CD14-positive monocyte (primary cell): Measurements from ENCODE around the gene LYRM2. TPM values are rescaled to one million over a fixed set of nuclear protein-coding genes. Genes with fewer than 3 reads are reported as not detected.

ENCODE experiments used
- DNase-seq, 3 donors: peaks; one replicate each; pipeline ENCODE4 v3.0.0-alpha.2; 2011 to 2022
- H2AFZ ChIP-seq: 2 replicates; pipeline ENCODE4 v1.6.0; 2012; ENCODE audit warnings: mild to moderate bottlenecking, low read depth, low read length, inconsistent platforms; ENCODE audit not compliant: insufficient read depth, poor library complexity, severe bottlenecking
- H3K27ac ChIP-seq, 2 donors: 1 replicate in 1 of 2; 2 replicates in 1 of 2; pipeline ENCODE4 v1.5.1; 2012 to 2013; ENCODE audit warnings: low read length in 2 of 2, control low read depth in 1 of 2, inconsistent platforms in 1 of 2, low read depth in 1 of 2, mild to moderate bottlenecking in 1 of 2
- H3K27me3 ChIP-seq, 2 donors: one replicate each; pipeline versions ENCODE4 v1.6.0 to v1.6.1; 2011 to 2013; ENCODE audit warnings: low read length in 2 of 2; ENCODE audit not compliant: control insufficient read depth in 2 of 2, insufficient read depth in 2 of 2
- H3K36me3 ChIP-seq, 2 donors: replicated peaks in 1 of 2; 1 replicate in 1 of 2; 2 replicates in 1 of 2; pipeline versions ENCODE4 v1.5.1 to v1.6.1; 2012 to 2013; ENCODE audit warnings: low read length in 2 of 2, control low read depth in 1 of 2, inconsistent platforms in 1 of 2, mild to moderate bottlenecking in 1 of 2; ENCODE audit not compliant: insufficient read depth in 2 of 2, control insufficient read depth in 1 of 2
- H3K4me1 ChIP-seq, 2 donors: 1 replicate in 1 of 2; 2 replicates in 1 of 2; pipeline versions ENCODE4 v1.5.1 to v1.6.1; 2012 to 2013; ENCODE audit warnings: low read length in 2 of 2, control low read depth in 1 of 2, inconsistent platforms in 1 of 2, mild to moderate bottlenecking in 1 of 2, moderate library complexity in 1 of 2; ENCODE audit not compliant: insufficient read depth in 2 of 2, control insufficient read depth in 1 of 2
- H3K4me2 ChIP-seq: replicated peaks from 2 replicates; pipeline ENCODE3; 2012; ENCODE audit warnings: low read length, moderate library complexity, mild to moderate bottlenecking; ENCODE audit not compliant: poor library complexity, severe bottlenecking; ENCODE audit errors: extremely low read depth
- H3K4me3 ChIP-seq, 3 experiments: fragments of 200-600 bp in 1 of 3; sonication (generic) in 1 of 3; replicated peaks in 1 of 3; 1 replicate in 2 of 3; 2 replicates in 1 of 3; pipeline ENCODE4 v1.5.1; 2011 to 2013; ENCODE audit warnings: low read length in 3 of 3, mild to moderate bottlenecking in 3 of 3, control low read depth in 2 of 3, low read depth in 2 of 3, inconsistent platforms in 1 of 3, moderate library complexity in 1 of 3
- H3K79me2 ChIP-seq: 2 replicates; pipeline ENCODE4 v1.6.0; 2012; ENCODE audit warnings: mild to moderate bottlenecking, control low read depth, inconsistent platforms, low read length, moderate library complexity; ENCODE audit not compliant: insufficient read depth
- H3K9ac ChIP-seq: 2 replicates; pipeline ENCODE4 v1.6.0; 2017; ENCODE audit warnings: low read length, mild to moderate bottlenecking; ENCODE audit not compliant: insufficient read depth, poor library complexity, severe bottlenecking
- H3K9me3 ChIP-seq, 2 donors: replicated peaks in 1 of 2; 1 replicate in 1 of 2; 2 replicates in 1 of 2; pipeline versions ENCODE4 v1.5.1 to v1.6.1; 2012 to 2013; ENCODE audit warnings: low read length in 2 of 2, control low read depth in 1 of 2; ENCODE audit not compliant: control insufficient read depth in 1 of 2, insufficient read depth in 1 of 2
- H4K20me1 ChIP-seq: 2 replicates; pipeline ENCODE4 v1.6.0; 2012; ENCODE audit warnings: mild to moderate bottlenecking, low read length, control low read depth, moderate library complexity; ENCODE audit not compliant: insufficient read depth
- H3K27ac Mint-ChIP-seq, 7 donors: one replicate each; pipeline ENCODE4 v1.8.0; 2020; ENCODE audit warnings: mild to moderate bottlenecking in 7 of 7, mixed read lengths in 7 of 7, moderate library complexity in 6 of 7, inconsistent platforms in 2 of 7
- H3K27me3 Mint-ChIP-seq, 3 donors: one replicate each; pipeline ENCODE4 v1.8.0; 2021 to 2022; ENCODE audit warnings: low read depth in 3 of 3, mild to moderate bottlenecking in 3 of 3, mixed read lengths in 3 of 3, moderate library complexity in 3 of 3, inconsistent platforms in 1 of 3
- H3K36me3 Mint-ChIP-seq, 2 donors: one replicate each; pipeline ENCODE4 v1.8.0; 2020; ENCODE audit warnings: mixed read lengths in 2 of 2, inconsistent platforms in 1 of 2, mild to moderate bottlenecking in 1 of 2
- H3K4me1 Mint-ChIP-seq: one replicate; pipeline ENCODE4 v1.8.0; 2020; ENCODE audit warnings: mild to moderate bottlenecking, mixed read lengths
- H3K4me3 Mint-ChIP-seq, 2 donors: one replicate each; pipeline ENCODE4 v1.8.0; 2020; ENCODE audit warnings: mild to moderate bottlenecking in 2 of 2, mixed read lengths in 2 of 2, moderate library complexity in 1 of 2
- H3K9me3 Mint-ChIP-seq, 7 donors: one replicate each; pipeline ENCODE4 v1.8.0; 2020 to 2022; ENCODE audit warnings: mixed read lengths in 7 of 7, mild to moderate bottlenecking in 6 of 7, moderate library complexity in 6 of 7, inconsistent platforms in 2 of 7
- WGBS: methylation state at CpG from one replicate; pipeline ENCODE4 v1.1.5; 2013; ENCODE audit warnings: missing lambda C conversion rate; ENCODE audit not compliant: insufficient coverage; 5-methylcytosine and 5-hydroxymethylcytosine counted together
- intact Hi-C, 2 donors: fragments of 100-400 bp; cut with micrococcal nuclease; formaldehyde crosslinking; loops; one replicate each; pipeline versions ENCODE4 v1.15.0 to v1.15.1; 2023
- polyA plus RNA-seq, 3 donors: library from polyadenylated mRNA; depleted of rRNA in 1 of 3; unstranded in 2 of 3; stranded (reverse) in 1 of 3; fragments of 300-500 nt in 2 of 3; fragments of >200 nt in 1 of 3; fragmentation: Illumina TruSeq in 2 of 3; gene quantifications; 1 replicate in 2 of 3; 2 replicates in 1 of 3; pipeline ENCODE4 v1.2.3, GENCODE V29; 2012 to 2021
- TF ChIP-seq, protein P1 (sequence below): fragments of 200-600 bp; IDR thresholded peaks from one replicate; pipeline ENCODE4 v1.8.0; 2022; ENCODE audit warnings: antibody characterized with exemption, mild to moderate bottlenecking

LYRM2 gene
- polyA plus RNA-seq, 3 donors = 13.2 to 64.0 (median 58.1) TPM

DNA sequence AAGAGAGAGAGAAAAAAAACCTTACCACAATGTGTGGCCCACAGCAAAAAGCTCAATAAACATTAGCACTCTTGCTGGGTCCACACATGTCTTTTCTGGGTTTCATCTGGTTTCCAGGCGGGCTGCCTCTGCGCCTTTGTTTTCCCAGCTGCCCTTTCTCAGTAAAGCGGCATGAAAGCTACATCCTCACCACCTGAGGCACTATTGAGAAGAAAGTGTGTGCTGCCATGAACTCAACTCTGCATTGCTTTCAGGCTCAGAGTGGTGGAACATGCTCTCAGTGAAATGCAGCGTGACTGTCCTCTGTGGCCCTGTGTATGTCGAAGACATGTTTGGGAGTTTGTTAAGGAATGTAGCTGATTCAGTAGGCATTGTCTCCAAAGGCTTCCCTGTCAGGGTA, 102.3 kb downstream of the LYRM2 start:
- no peaks in the 10 kb centered on the region for H3K27me3 ChIP-seq

DNA sequence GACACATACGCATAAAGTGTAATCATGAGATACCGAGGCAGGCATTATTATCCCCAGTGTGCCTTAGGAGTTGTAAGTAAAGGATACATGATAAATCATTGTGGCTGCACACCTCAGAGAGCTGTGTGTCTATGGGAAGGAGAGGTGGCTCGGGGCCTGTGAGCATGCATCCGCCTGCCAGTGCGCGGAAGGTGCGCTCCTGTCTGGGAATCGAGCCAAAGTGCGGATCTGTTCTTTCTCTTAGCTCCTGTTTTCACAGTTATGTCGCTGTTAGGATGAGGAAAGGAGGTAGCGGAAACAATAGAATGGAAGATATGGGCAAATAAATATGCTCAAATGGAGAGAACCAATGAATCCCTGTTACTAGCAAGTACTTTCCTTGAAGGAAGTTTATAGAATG, 107.6 kb downstream of the LYRM2 start:
- Mint-ChIP-seq H3K4me3 (no peak overlapping the region), H3K4me1 (peaks cover 2% of the 10 kb centered on the region), H3K27ac (no peak overlapping the region), H3K9me3 (peaks cover 0 to 1% (median 0%) of the 10 kb centered on the region in 7 donors), H3K27me3 (peaks cover 0 to under 1% (median 0%) of the 10 kb centered on the region in 3 donors), H3K36me3 (no peaks in the 10 kb centered on the region)
- Histone ChIP-seq H3K27me3 (no peaks in the 10 kb centered on the region), H3K27ac (no peak overlapping the region), H3K4me3 (no peak overlapping the region), H4K20me1 (no peaks in the 10 kb centered on the region), H3K9ac (no peak overlapping the region), H3K79me2 (no peaks in the 10 kb centered on the region), H3K4me2 (no peak overlapping the region), H3K9me3 (no peaks in the 10 kb centered on the region), H3K36me3 (no peaks in the 10 kb centered on the region), H3K4me1 (no peaks in the 10 kb centered on the region), H2AFZ (no peak overlapping the region)
- no peak for DNase-seq
- intact Hi-C loops = no loop called here
- 88% methylated on average over 10 of the region's 11 CpGs for WGBS
- TF ChIP-seq, protein P1, sequence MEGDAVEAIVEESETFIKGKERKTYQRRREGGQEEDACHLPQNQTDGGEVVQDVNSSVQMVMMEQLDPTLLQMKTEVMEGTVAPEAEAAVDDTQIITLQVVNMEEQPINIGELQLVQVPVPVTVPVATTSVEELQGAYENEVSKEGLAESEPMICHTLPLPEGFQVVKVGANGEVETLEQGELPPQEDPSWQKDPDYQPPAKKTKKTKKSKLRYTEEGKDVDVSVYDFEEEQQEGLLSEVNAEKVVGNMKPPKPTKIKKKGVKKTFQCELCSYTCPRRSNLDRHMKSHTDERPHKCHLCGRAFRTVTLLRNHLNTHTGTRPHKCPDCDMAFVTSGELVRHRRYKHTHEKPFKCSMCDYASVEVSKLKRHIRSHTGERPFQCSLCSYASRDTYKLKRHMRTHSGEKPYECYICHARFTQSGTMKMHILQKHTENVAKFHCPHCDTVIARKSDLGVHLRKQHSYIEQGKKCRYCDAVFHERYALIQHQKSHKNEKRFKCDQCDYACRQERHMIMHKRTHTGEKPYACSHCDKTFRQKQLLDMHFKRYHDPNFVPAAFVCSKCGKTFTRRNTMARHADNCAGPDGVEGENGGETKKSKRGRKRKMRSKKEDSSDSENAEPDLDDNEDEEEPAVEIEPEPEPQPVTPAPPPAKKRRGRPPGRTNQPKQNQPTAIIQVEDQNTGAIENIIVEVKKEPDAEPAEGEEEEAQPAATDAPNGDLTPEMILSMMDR = no peak

More for the DNA sequence above, 102.3 kb downstream of the LYRM2 start:
- no peaks in the 10 kb centered on the region for H3K36me3 Mint-ChIP-seq
- no peak overlapping the region for H3K4me3 Mint-ChIP-seq
- Histone ChIP-seq H3K36me3 (no peaks in the 10 kb centered on the region), H3K4me1 (no peaks in the 10 kb centered on the region), H3K79me2 (no peaks in the 10 kb centered on the region), H3K9me3 (no peaks in the 10 kb centered on the region), H3K4me2 (no peak overlapping the region), H3K27ac (no peak overlapping the region), H3K9ac (no peak overlapping the region), H2AFZ (no peak overlapping the region), H4K20me1 (no peaks in the 10 kb centered on the region), H3K4me3 (no peak overlapping the region)
- no peaks in the 10 kb centered on the region for H3K4me1 Mint-ChIP-seq
- TF ChIP-seq, protein P1 = no peak
- H3K27me3 Mint-ChIP-seq = peaks cover 0 to 2% (median 1%) of the 10 kb centered on the region in 3 donors
- intact Hi-C loops = no loop called here
- peaks cover 0 to 3% (median 0%) of the 10 kb centered on the region in 7 donors for H3K9me3 Mint-ChIP-seq
- WGBS = 93% methylated on average over 2 of the region's 5 CpGs
- H3K27ac Mint-ChIP-seq = no peak overlapping the region
- DNase-seq = no peak
